Kidney epithelial cell (primary cell): ENCODE measurements around the gene ITPR1. TPM values are rescaled to one million over a fixed set of nuclear protein-coding genes. Genes with fewer than 3 reads are reported as not detected.

Experiments
- DNase-seq: peaks from one replicate; pipeline ENCODE4 v3.0.0-alpha.2; 2010; ENCODE audit warnings: low read depth
- H3K27me3 ChIP-seq: 2 replicates; pipeline ENCODE4 v1.6.0; 2011; ENCODE audit warnings: low read length; ENCODE audit not compliant: control insufficient read depth, insufficient read depth
- H3K36me3 ChIP-seq: 2 replicates; pipeline ENCODE4 v1.5.1; 2011; ENCODE audit warnings: low read length; ENCODE audit not compliant: control insufficient read depth, insufficient read depth
- H3K4me3 ChIP-seq: 2 replicates; pipeline ENCODE4 v1.5.1; 2011; ENCODE audit warnings: low read depth, mild to moderate bottlenecking, control low read depth, low read length
- total RNA-seq: library from RNA; depleted of rRNA; stranded (reverse); fragments of >200 nt; gene quantifications from 2 replicates; pipeline ENCODE4 v1.2.3, GENCODE V29; 2015
- TF ChIP-seq, protein P1 (sequence below): IDR thresholded peaks from 2 replicates; pipeline ENCODE4 v1.5.1; 2011; ENCODE audit warnings: mild to moderate bottlenecking, moderate library complexity, low read length, control low read depth, inconsistent platforms; ENCODE audit not compliant: insufficient read depth, poor library complexity, severe bottlenecking

The ITPR1 gene
- total RNA-seq, 1 donor from 2014 or later = 8.9 TPM

DNA sequence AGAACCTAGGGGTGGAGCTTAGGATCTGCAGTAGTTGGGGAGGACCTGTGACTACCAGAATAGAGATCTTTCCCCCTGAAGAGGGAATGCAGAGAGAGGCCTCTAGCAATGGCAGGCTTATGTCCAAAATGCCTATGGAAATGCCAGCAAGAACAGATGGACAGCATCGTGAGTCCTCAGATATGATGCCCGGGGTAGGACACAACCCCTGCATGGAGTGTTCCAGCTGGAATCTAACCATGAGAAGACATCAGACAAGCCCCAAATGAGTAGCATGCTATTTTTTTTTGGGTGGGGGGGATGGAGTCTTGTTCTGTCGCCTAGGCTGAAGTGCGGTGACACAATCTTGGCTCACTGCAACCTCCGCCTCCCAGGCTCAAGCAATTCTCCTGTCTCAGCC is 111.5 kb downstream of the ITPR1 start:
- H3K27me3 ChIP-seq = no peaks in the 10 kb centered on the region
- TF ChIP-seq, protein P1, sequence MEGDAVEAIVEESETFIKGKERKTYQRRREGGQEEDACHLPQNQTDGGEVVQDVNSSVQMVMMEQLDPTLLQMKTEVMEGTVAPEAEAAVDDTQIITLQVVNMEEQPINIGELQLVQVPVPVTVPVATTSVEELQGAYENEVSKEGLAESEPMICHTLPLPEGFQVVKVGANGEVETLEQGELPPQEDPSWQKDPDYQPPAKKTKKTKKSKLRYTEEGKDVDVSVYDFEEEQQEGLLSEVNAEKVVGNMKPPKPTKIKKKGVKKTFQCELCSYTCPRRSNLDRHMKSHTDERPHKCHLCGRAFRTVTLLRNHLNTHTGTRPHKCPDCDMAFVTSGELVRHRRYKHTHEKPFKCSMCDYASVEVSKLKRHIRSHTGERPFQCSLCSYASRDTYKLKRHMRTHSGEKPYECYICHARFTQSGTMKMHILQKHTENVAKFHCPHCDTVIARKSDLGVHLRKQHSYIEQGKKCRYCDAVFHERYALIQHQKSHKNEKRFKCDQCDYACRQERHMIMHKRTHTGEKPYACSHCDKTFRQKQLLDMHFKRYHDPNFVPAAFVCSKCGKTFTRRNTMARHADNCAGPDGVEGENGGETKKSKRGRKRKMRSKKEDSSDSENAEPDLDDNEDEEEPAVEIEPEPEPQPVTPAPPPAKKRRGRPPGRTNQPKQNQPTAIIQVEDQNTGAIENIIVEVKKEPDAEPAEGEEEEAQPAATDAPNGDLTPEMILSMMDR = no peak
- H3K36me3 ChIP-seq = no peaks in the 10 kb centered on the region
- no peak overlapping the region for H3K4me3 ChIP-seq
- no peak for DNase-seq

DNA sequence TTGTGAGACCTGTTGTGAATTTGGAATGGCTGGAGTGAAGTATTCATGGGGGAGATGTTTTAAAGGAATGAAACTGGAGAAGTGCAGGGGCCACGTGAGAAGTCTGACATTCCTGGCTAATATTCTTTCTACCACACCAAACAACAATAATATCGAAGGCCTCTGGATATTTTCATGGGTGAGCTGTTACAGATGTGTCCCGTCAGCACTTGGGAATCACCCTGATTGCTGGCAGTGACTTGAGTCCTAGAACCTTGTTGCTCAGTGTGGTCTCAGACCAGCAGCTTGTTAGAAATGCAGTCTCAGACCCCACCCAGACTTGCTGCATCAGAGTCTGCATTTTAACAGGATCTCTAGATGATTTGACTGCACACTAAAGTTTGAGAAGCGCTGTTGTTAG is 113.8 kb downstream of the ITPR1 start:
- H3K4me3 ChIP-seq = no peak overlapping the region
- DNase-seq = no peak
- H3K36me3 ChIP-seq = no peaks in the 10 kb centered on the region
- no peaks in the 10 kb centered on the region for H3K27me3 ChIP-seq
- TF ChIP-seq, protein P1 = no peak

DNA sequence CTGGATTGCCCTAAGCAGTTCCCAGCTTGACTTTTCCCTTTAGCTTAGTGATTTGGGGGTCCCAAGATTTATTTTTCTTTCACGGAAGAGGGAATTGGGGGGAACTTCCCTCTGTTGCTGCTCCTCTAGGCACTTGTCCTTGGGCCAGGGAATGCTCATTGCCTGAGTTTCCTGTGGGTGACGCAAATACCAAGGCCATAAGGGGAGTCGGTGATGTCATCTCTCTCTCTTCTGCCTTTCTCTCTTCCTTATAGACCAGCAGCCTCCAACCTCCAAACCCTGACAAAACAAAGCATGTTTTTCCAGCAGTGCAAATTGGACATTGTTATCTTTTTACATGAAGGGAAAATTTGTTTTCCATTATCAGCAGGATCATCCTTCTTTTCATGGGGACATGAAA is 120.2 kb downstream of the ITPR1 start:
- H3K4me3 ChIP-seq = no peak overlapping the region
- DNase-seq = no peak
- TF ChIP-seq, protein P1 = no peak
- no peaks in the 10 kb centered on the region for H3K27me3 ChIP-seq
- no peaks in the 10 kb centered on the region for H3K36me3 ChIP-seq

DNA sequence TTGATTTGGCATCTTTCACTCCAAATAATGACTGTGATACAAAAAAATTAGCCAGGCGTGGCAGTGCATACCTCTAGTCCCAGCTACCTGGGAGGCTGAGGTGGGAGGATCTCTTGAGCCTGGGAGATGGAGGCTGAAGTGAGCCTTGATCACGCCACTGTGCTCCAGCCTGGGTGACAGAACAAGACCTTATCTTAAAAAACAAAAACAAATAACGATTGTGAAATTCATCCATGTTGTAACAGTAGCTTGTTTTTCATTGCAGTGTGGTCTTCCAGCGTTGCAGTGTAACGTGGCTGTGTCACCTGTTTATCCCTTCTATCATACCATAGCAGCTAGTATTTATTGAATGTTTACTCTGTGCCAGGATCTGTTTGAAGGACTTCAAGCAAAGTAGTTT is 120.9 kb downstream of the ITPR1 start:
- Histone ChIP-seq H3K36me3 (no peaks in the 10 kb centered on the region), H3K27me3 (no peaks in the 10 kb centered on the region), H3K4me3 (no peak overlapping the region)
- TF ChIP-seq, protein P1 = no peak
- DNase-seq = no peak

DNA sequence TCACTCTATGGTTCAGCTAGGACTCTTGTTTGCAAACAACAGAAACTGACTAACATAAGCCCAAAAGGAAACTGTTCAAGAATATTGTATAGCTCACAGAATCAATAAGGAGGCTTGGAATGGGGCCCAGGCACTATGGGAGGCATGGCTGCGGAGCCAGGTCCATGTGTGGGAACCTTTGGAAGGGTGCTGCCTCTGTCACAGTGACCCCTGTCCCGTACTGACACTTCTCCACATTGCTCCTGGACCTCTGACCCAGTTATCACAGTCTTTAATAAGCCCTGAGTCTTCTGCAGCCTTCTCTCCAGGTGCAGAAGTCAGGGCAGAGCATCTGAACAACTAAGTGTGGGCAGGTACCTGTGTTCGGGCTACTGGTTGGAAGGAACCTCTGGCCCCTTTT is 121.8 kb downstream of the ITPR1 start:
- TF ChIP-seq, protein P1 = no peak
- no peak overlapping the region for H3K4me3 ChIP-seq
- DNase-seq = no peak
- H3K27me3 ChIP-seq = no peaks in the 10 kb centered on the region
- H3K36me3 ChIP-seq = no peaks in the 10 kb centered on the region

DNA sequence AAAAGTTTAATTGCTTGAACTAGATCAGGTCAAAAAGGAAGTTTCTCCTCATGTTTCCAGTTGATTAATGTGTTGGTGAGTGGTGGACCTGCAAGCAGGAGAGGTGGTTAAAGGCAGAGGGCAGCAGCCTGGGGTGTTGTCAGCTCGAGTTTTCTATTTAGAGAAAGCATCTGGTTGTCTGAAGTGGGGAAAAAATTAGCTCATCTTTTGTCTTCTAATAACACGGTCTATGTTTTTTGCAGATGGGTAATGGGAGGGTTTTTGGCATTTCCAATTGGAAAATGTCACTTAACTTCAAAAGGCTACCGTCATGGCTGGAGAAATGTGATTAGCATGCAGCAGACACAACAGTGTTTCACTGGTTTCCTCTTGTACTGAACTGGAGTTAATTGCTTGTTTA is 122.6 kb downstream of the ITPR1 start:
- H3K4me3 ChIP-seq = no peak overlapping the region
- H3K36me3 ChIP-seq = no peaks in the 10 kb centered on the region
- no peak for DNase-seq
- H3K27me3 ChIP-seq = no peaks in the 10 kb centered on the region
- TF ChIP-seq, protein P1 = no peak
